C4-2B (cell line): ENCODE results near the gene STK32C.

Experiments
- ZFX ChIP-seq: fragments of 450-650 bp; IDR thresholded peaks from 2 replicates; pipeline ENCODE4 v1.6.1; 2017
- TF ChIP-seq, protein P1 (sequence below): fragments of 450-650 bp; conservative IDR thresholded peaks from 2 replicates; pipeline ENCODE4 v1.5.1; 2017; ENCODE audit warnings: mild to moderate bottlenecking

DNA sequence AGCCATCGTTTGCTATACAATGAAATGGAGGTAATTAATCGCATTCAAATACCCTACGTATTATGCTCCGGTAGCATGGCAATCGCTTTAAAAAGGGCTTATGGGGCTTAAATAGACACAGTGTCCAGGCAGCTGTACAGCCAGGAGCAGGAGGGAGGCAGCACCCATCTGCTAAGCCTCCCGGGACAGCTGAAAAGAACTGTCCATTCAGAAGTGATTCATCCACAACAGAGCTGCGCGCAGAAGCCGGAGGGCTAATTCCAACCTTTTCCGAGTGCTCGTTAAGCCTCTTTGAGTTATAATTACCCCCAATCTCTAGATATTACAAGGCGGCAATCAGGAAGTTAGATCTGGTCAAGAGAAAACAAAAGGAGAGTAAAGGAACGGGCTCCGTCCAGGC lies 62.7 kb downstream of the STK32C start:
- no peak for TF ChIP-seq ZFX
- TF ChIP-seq, protein P1, sequence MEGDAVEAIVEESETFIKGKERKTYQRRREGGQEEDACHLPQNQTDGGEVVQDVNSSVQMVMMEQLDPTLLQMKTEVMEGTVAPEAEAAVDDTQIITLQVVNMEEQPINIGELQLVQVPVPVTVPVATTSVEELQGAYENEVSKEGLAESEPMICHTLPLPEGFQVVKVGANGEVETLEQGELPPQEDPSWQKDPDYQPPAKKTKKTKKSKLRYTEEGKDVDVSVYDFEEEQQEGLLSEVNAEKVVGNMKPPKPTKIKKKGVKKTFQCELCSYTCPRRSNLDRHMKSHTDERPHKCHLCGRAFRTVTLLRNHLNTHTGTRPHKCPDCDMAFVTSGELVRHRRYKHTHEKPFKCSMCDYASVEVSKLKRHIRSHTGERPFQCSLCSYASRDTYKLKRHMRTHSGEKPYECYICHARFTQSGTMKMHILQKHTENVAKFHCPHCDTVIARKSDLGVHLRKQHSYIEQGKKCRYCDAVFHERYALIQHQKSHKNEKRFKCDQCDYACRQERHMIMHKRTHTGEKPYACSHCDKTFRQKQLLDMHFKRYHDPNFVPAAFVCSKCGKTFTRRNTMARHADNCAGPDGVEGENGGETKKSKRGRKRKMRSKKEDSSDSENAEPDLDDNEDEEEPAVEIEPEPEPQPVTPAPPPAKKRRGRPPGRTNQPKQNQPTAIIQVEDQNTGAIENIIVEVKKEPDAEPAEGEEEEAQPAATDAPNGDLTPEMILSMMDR, result no peak
